PC-3 (cell line): Measurements from ENCODE around the gene ADAMTSL1.

Experiments used
- CTCF ChIP-seq: fragments of 300-600 bp; sonication (generic); conservative IDR thresholded peaks from 2 replicates; pipeline ENCODE4 v1.5.1; 2017; ENCODE audit warnings: antibody characterized with exemption, low read depth, mild to moderate bottlenecking, low read length
- EZH2phosphoT487 ChIP-seq: fragments of 300-600 bp; sonication (generic); IDR thresholded peaks from 2 replicates; pipeline ENCODE4 v1.6.1; 2018; ENCODE audit warnings: mild to moderate bottlenecking, antibody characterized with exemption, low read length, borderline replicate concordance

GRCh38 chr9:18566121-18566520, 92.2 kb downstream of the ADAMTSL1 start:
- TF ChIP-seq EZH2phosphoT487 (no peak), CTCF (no peak)
